SU-DHL-6 (cell line): ENCODE data around the gene GYPB.

Experiments
- CTCF ChIP-seq: fragments of 200-600 bp; sonication (generic); IDR thresholded peaks from one replicate; pipeline ENCODE4 v1.5.1; 2017; ENCODE audit warnings: antibody characterized with exemption, mild to moderate bottlenecking, low read length, moderate library complexity; ENCODE audit not compliant: insufficient read depth, poor library complexity, severe bottlenecking
- EZH2phosphoT487 ChIP-seq: fragments of 200-600 bp; sonication (generic), shearing (Covaris generic); conservative IDR thresholded peaks from 2 replicates; pipeline ENCODE4 v1.6.1; 2018; ENCODE audit warnings: mild to moderate bottlenecking, antibody characterized with exemption, low read length, moderate library complexity, mixed read lengths

- no peak for TF ChIP-seq CTCF
- TF ChIP-seq EZH2phosphoT487 = no peak
Observed at GRCh38 chr4:144014808-144015207, 4.4 kb downstream of the GYPB start.
